HUES64 (cell line): ENCODE data around the gene FANCC.

Experiments
- H3K27ac ChIP-seq: 2 replicates; pipeline ENCODE4 v1.7.0; 2013; ENCODE audit warnings: low read depth, low read length, inconsistent platforms
- H3K27me3 ChIP-seq: 2 replicates; pipeline ENCODE4 v1.6.1; 2013; ENCODE audit warnings: mild to moderate bottlenecking, low read length; ENCODE audit not compliant: insufficient read depth
- H3K36me3 ChIP-seq: 2 replicates; pipeline ENCODE4 v1.6.1; 2013; ENCODE audit warnings: mild to moderate bottlenecking, low read length; ENCODE audit not compliant: insufficient read depth
- H3K4me1 ChIP-seq: 2 replicates; pipeline ENCODE4 v1.6.1; 2013; ENCODE audit warnings: mild to moderate bottlenecking, low read length, moderate library complexity; ENCODE audit not compliant: insufficient read depth
- H3K4me3 ChIP-seq: 2 replicates; pipeline ENCODE4 v1.5.1; 2013; ENCODE audit warnings: mild to moderate bottlenecking, low read length, moderate library complexity
- H3K9ac ChIP-seq: 2 replicates; pipeline ENCODE4 v1.6.1; 2013; ENCODE audit warnings: mild to moderate bottlenecking, low read depth, low read length
- H3K9me3 ChIP-seq: 2 replicates; pipeline ENCODE4 v1.6.1; 2013; ENCODE audit warnings: low read depth, low read length; ENCODE audit not compliant: insufficient read depth
- WGBS: fragments of 150-250, 120-280 bp; methylation state at CpG from one replicate; pipeline ENCODE4 v1.1.7; 2013; ENCODE audit warnings: missing lambda C conversion rate; 5-methylcytosine and 5-hydroxymethylcytosine counted together

The FANCC gene

DNA sequence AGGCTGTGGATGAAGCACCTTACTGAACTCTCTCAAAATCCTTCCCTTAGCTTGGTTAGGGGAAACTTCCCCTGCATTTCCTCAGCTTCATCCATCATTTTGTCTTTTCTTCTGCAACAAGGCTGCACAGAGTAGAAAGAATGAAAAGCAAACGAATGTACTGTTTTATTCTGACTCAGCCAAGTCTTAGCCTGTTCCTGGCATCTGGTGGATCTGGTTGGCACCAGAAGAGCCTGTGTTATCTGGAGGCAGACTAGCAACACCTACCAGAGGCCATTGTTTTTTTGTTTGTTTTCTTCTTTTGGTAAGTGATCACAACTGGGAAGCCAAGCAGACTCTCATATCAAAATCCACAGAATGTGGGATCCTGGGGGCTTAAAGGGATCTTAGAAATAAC, 200.7 kb downstream of the FANCC start:
- Histone ChIP-seq H3K9ac (no peak overlapping the region), H3K4me3 (no peak overlapping the region), H3K27ac (no peak overlapping the region), H3K27me3 (no peaks in the 10 kb centered on the region), H3K4me1 (no peaks in the 10 kb centered on the region; the same call in 1 of the 2 replicates), H3K36me3 (no peaks in the 10 kb centered on the region; the same call in 1 of the 2 replicates), H3K9me3 (no peaks in the 10 kb centered on the region)
- 89% methylated on average over 1 of the region's 1 CpG for WGBS

DNA sequence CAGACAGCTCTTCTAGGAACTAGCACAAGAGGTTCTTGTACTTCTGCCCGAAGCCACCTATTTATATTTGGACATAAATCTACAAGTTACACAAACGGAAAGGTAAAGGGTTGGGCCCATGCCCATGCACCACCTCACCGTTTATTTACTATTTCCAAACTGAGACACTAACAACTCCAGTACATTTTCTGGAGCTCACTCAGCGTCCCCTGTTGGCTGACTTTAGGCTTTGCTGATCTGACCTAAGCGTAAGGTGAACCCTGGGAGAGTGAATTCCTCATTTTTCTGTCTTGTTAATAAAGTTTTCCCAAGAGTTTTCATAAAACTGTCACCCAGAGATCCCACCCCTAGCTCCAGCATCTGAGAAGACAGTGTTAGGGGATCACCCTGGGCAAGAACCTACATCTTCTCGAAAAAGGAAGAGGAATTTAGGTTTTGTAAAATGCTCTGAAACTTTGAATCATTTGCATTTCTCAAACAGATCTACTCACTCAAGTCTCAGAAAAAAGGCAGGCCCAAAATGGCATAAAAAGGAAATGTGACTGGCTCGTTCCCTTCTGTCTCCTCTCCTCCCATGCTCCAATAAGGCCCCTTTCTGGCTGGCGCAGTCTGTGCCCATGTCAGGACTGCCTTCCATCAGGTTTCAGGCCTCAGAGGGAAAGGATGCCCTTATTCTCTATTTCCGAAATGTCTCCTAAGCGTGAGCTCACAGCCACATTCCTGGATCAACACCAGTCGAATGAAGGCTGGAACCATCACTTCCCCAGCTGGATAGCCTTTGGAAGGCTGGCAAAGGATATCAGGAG, 201.3 kb downstream of the FANCC start:
- 83% methylated on average over 10 of the region's 11 CpGs for WGBS
- Histone ChIP-seq H3K9ac (no peak overlapping the region), H3K27me3 (no peaks in the 10 kb centered on the region), H3K27ac (no peak overlapping the region), H3K36me3 (no peaks in the 10 kb centered on the region; the same call in 1 of the 2 replicates), H3K9me3 (no peaks in the 10 kb centered on the region), H3K4me1 (no peaks in the 10 kb centered on the region; the same call in 1 of the 2 replicates), H3K4me3 (no peak overlapping the region)

GRCh38 chr9:95115104-95115503, 202.4 kb downstream of the FANCC start:
- Histone ChIP-seq H3K27ac (no peak overlapping the region), H3K4me3 (no peak overlapping the region), H3K4me1 (no peaks in the 10 kb centered on the region; the same call in 1 of the 2 replicates), H3K9me3 (no peaks in the 10 kb centered on the region), H3K9ac (no peak overlapping the region), H3K27me3 (no peaks in the 10 kb centered on the region), H3K36me3 (no peaks in the 10 kb centered on the region; the same call in 1 of the 2 replicates)
- WGBS: 96% methylated on average over 6 of the region's 6 CpGs

- Histone ChIP-seq H3K27me3 (no peaks in the 10 kb centered on the region), H3K36me3 (no peaks in the 10 kb centered on the region; the same call in 1 of the 2 replicates), H3K4me3 (no peak overlapping the region), H3K9me3 (no peaks in the 10 kb centered on the region), H3K27ac (no peak overlapping the region), H3K4me1 (no peaks in the 10 kb centered on the region; the same call in 1 of the 2 replicates), H3K9ac (no peak overlapping the region)
- WGBS: 95% methylated on average over 12 of the region's 12 CpGs
Observed at GRCh38 chr9:95112436-95113280, 204.9 kb downstream of the FANCC start.

- 94% methylated on average over 11 of the region's 11 CpGs for WGBS
- Histone ChIP-seq H3K9ac (no peak overlapping the region), H3K4me1 (no peaks in the 10 kb centered on the region; the same call in 1 of the 2 replicates), H3K27me3 (no peaks in the 10 kb centered on the region), H3K27ac (no peak overlapping the region), H3K9me3 (no peaks in the 10 kb centered on the region), H3K4me3 (no peak overlapping the region), H3K36me3 (peaks cover 3% of the 10 kb centered on the region; the same call in 1 of the 2 replicates)
Observed at GRCh38 chr9:95111716-95112115, 205.8 kb downstream of the FANCC start.

DNA sequence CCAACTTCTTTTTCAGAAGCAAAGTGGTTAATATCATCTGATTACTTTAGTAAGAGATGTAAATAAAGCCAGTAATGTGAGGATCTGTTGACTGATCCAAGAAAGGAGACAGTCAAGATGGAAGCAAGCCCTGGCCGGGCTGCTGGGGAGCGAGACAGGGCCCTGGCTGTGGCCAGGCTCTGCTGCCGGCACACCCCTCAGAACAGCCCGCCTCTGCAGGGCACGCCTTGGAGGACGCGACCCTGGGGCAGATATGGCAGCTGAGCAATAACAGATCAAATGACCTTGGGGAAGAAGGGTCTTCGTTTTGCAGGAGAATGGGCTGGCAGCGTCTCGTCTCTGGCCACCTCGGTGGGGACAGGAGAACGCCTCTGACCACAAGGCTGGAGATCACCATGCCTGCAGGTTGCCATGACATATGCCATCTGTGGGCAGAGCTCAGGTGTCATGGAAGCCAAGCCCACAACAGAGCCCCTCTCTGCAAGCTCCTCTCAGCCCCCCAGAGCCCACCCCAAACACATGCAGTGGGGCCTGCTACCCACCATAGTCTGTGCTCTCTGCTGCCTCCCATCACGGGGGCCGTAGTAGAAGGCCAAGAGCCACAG, 206.5 kb downstream of the FANCC start:
- WGBS: 96% methylated on average over 14 of the region's 14 CpGs
- Histone ChIP-seq H3K4me3 (no peak overlapping the region), H3K9ac (no peak overlapping the region), H3K9me3 (no peaks in the 10 kb centered on the region), H3K4me1 (no peaks in the 10 kb centered on the region), H3K36me3 (peaks cover 4% of the 10 kb centered on the region; the same call in 1 of the 2 replicates), H3K27ac (no peak overlapping the region), H3K27me3 (no peaks in the 10 kb centered on the region)

GRCh38 chr9:95109456-95109855, 208.1 kb downstream of the FANCC start:
- Histone ChIP-seq H3K4me1 (no peaks in the 10 kb centered on the region), H3K27ac (no peak overlapping the region), H3K36me3 (peaks cover 6% of the 10 kb centered on the region; the same call in 1 of the 2 replicates), H3K9ac (no peak overlapping the region), H3K27me3 (no peaks in the 10 kb centered on the region), H3K9me3 (no peaks in the 10 kb centered on the region), H3K4me3 (no peak overlapping the region)
- 93% methylated on average over 8 of the region's 8 CpGs for WGBS

- no peaks in the 10 kb centered on the region for H3K27me3 ChIP-seq
- H3K27ac ChIP-seq: no peak overlapping the region
- H3K4me1 ChIP-seq: no peaks in the 10 kb centered on the region
- H3K36me3 ChIP-seq: peaks cover 6% of the 10 kb centered on the region; the same call in 1 of the 2 replicates
- H3K9ac ChIP-seq: no peak overlapping the region
- no peak overlapping the region for H3K4me3 ChIP-seq
- WGBS: 91% methylated on average over 5 of the region's 5 CpGs
- H3K9me3 ChIP-seq: no peaks in the 10 kb centered on the region
Observed at GRCh38 chr9:95108777-95109176, 208.7 kb downstream of the FANCC start.

GRCh38 chr9:95107976-95108375, 209.5 kb downstream of the FANCC start:
- H3K9ac ChIP-seq: no peak overlapping the region
- 96% methylated on average over 14 of the region's 14 CpGs for WGBS
- peaks cover 6% of the 10 kb centered on the region; the same call in 1 of the 2 replicates for H3K36me3 ChIP-seq
- H3K27ac ChIP-seq: no peak overlapping the region
- no peak overlapping the region for H3K4me3 ChIP-seq
- no peaks in the 10 kb centered on the region for H3K27me3 ChIP-seq
- no peaks in the 10 kb centered on the region for H3K9me3 ChIP-seq
- peaks cover 7% of the 10 kb centered on the region; the same call in 1 of the 2 replicates for H3K4me1 ChIP-seq

DNA sequence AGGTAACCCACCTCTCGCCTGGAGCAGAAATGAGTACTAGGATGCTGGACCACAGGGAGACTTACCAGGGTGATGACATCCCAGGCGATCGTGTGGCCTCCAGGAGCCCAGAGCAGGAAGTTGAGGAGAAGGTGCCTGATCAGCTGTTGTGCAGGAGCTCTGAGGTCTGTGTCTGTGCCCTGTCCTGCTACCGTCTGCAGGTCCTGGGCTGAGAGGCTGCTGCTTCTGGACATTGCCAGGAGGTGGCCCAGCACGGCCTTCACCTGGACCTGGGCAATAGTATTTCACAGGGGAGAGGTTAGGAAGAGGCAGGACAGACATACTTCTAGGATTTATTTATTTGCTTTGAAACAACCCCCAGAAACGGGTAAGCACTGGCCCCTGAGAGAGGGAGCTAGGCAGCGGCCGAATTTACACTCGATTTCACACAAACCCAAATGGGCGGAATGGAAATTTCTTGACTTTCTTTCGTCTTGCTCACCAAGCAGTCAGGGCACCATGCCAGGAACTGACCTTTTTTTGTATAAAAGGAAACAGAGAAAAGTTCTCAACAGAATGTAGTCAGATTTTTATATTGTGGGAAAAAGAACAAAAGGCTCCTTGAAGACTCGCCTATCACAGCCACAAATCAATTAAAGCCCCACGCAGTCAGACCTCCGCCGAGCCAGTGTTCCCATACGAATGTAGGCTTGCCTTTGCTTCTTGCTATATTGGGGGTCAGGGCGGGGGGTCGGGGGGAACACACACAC, 210.3 kb downstream of the FANCC start:
- Histone ChIP-seq H3K4me3 (no peak overlapping the region), H3K9me3 (no peaks in the 10 kb centered on the region), H3K4me1 (peaks cover 10% of the 10 kb centered on the region; the same call in 1 of the 2 replicates), H3K27ac (no peak overlapping the region), H3K9ac (no peak overlapping the region), H3K27me3 (no peaks in the 10 kb centered on the region), H3K36me3 (peaks cover 6% of the 10 kb centered on the region; the same call in 1 of the 2 replicates)
- 93% methylated on average over 18 of the region's 18 CpGs for WGBS
